B cell (primary cell): ENCODE results near the gene PRIM2.

Experiments
- EZH2 ChIP-seq: IDR thresholded peaks from 2 replicates; pipeline ENCODE4 v1.6.1; 2012; ENCODE audit warnings: borderline replicate concordance, low read depth, mild to moderate bottlenecking, moderate library complexity, low read length; ENCODE audit not compliant: insufficient read depth, poor library complexity, severe bottlenecking
- TF ChIP-seq, protein P1 (sequence below): fragments of 200-600 bp; IDR thresholded peaks from one replicate; pipeline ENCODE4 v1.8.0; 2022; ENCODE audit warnings: antibody characterized with exemption, mild to moderate bottlenecking

DNA sequence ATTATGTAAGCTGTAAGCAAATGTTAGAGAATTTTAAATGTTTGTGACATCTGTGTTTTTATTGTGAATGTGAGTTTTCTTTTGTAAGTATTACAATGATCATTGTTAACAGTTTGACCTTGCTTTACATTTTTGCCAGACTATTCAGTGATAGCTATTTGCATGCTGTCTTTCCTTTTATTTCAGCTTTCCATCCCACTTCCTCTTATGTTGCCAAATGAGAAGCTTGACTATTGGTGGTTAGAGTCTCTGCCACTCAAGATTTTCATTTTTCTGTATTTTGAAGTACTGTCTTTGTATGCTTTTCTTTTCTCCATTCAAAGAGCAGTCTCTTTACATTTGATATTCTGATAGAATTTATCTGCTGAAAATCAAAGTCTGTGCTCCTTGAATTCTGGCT lies 104.1 kb downstream of the PRIM2 start:
- TF ChIP-seq, protein P1, sequence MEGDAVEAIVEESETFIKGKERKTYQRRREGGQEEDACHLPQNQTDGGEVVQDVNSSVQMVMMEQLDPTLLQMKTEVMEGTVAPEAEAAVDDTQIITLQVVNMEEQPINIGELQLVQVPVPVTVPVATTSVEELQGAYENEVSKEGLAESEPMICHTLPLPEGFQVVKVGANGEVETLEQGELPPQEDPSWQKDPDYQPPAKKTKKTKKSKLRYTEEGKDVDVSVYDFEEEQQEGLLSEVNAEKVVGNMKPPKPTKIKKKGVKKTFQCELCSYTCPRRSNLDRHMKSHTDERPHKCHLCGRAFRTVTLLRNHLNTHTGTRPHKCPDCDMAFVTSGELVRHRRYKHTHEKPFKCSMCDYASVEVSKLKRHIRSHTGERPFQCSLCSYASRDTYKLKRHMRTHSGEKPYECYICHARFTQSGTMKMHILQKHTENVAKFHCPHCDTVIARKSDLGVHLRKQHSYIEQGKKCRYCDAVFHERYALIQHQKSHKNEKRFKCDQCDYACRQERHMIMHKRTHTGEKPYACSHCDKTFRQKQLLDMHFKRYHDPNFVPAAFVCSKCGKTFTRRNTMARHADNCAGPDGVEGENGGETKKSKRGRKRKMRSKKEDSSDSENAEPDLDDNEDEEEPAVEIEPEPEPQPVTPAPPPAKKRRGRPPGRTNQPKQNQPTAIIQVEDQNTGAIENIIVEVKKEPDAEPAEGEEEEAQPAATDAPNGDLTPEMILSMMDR, result no peak
- no peak for TF ChIP-seq EZH2
